Activated T-cell treated with anti-CD3 and anti-CD28 coated beads, Interleukin-2, amount 50 U/mL, for 48 hours (primary cell): ENCODE results near the gene EPB41L2.
"Not testable (repeated sequence)": the region's sequence is repeated elsewhere in the genome, so short reads cannot be mapped to it uniquely, and the experiment has no call there.

Experiments used
- DNase-seq, 2 experiments: peaks; one replicate each; pipeline ENCODE4 v3.0.0-alpha.2; 2020

The EPB41L2 gene

GRCh38 chr6:130829333-130829910 lies 233.6 kb downstream of the EPB41L2 start:
- DNase-seq = no peak

DNA sequence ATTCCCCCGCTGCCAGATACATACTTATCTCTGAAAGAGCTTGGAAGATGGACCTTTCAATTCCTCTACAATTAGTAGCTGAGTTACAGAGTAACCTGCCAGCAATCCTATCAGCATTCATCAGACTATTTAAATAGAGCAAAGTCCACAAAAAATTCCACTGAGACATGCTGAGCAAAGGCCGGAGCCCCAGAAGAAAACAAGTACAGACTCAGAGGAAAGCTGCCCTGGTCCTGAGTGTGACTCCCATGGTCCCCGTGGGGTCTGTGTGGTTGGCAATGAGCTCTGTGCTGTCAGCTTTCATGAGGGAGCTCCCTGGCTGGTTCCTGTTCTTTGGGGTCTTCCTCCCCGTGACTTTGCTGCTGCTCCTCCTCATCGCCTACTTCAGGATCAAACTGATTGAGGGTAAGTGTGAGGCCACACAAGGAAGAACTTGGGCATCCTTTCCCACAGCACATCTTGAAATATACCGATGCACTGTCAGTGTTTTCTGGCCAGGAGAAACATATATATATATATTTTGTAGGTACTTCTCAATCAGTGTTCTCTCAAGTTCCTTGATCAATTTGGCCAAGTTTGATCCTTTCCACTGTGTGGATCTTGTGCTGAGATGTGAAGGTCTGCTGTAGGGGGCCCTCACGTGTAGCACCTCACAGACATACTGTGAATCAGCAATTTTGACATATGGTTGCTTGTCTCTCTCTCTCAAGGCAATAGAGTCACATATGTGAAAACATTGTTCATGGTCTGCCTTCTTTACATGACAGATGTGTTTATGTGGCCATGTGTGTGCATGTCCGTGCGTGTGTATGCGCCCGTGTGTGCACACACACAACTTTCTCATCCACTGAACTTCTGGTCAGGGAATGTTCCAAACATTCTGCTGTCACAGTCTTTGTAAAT lies 235.5 kb downstream of the EPB41L2 start, which contains the start of gene SMLR1:
Gene SMLR1, plus strand, starts transcription at position 160 of the 903 bp plus-strand sequence. Its CDS starts 8 bp downstream, at position 168.
- no peak for DNase-seq

- DNase-seq = no peak
Measured at GRCh38 chr6:130826442-130827246, 236.4 kb downstream of the EPB41L2 start.

DNA sequence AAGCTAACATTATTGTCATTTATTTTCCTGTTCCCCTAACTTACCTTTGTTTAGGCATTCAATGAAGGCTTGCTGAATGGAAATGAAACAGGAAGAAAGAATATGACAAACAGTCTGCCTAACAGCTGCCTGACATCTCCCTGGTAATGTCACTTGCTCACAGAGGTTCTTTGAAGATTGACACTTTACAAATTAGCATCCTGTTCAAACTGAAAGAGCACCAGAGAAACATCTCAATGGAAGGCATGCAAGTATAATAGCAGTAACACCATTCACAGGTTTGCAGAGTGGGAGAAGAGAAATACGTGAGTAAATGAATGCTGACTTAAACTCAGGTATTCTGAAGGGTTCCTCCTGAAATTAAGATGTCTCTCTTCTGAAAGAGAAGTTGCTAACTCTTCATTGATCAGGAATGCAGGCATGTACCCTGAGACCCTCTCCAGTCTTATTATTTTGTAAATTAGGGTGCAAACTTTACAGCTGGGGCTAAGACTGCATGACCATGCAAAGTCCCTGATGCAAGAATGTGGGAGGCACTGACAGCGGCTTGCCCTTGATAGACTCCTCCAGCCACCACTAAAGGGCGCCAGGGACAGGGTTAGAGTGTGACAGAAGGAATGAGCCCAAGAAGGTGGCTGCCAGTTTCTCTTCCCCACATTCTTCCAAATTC lies 237.1 kb downstream of the EPB41L2 start:
- no peak for DNase-seq

DNA sequence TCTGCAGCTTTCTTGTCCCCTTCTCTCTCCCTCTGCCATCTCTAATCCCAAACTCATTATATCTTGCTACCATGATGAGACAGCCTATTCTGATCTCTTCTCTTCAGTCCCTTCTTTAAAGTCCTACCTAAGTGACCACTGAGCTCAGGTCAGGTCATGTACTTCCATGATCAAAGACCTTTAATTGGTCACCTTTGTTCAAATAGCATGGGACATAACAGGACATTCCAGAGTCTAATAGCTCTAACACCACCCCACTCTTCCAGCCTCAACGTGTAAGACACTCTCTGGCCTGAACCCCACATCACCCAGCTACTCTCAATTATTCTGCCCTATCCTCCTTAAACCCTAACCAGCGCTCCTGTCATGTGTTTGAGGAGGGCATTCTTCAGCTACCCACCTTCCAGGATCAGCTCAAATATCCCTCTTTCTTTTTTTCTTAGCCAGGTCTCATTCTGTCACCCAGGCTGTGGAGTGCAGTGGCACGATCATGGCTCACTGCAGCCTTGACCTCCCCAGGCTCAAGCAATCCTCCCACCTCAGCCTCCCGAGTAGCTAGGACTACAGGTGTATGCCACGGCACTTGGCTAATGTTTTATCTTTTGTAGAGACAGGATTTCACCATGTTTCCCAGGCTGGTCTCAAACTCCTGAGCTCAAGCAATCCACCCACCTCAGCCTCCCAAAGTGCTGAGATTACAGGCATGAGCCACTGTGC lies 237.9 kb downstream of the EPB41L2 start:
- no peak for DNase-seq

DNA sequence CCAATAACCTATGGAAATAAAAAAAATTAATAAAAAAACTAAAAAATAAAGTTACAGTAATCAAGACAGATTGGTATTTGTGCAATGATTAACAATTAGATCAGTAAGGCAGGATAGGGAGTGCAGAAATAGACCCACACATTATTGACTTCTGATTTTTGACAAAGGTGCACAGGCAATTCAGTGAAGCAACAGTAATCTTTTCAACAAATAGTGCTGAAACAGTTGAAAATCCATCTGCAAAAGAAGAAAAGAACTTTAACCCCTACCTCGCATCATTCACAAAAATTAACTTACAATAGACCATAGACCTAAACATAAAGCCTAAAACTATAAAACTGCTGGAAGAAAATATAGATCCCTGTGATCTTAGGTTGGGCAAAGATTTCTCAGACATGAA lies 240.3 kb downstream of the EPB41L2 start:
- DNase-seq = no peak

DNA sequence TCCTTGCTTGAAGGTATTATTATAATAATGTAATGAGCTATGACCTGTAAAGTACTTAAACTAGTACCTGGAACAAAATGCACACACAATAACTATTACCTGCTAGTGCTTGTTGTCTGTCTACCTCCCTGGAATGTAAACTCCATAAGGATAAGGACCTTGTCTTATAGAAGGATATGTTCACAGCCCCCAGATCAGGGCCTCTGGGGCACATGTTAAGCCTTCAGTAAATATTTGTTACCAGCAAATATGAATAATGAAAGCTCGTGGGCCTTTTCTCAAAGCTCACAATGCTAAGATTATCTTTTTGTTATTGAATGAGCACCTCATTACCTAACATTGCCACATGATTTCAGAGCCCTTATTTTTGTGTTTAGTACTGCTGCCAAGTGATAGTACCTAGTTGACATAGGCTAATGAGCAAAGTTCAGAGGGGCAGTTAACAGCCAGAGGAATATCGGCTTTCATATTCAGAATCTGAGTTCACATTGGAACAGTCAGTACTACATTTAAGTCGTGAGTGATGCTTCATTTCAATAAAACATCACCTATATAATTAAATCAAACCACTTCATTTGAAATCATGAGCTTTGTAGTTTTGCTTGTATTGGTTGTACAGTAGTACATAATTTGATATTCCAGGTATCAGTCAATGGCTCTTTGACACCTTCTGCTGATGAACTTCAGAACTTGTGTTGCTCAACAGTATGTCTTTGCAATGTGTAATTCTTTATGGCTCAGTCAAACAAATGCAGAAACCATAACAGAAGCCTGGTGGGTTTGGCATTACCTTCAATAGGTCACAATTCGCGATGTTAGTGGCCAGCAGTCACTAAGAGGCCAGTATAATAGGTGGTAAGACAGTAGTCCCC lies 247.6 kb downstream of the EPB41L2 start:
- no peak for DNase-seq

DNA sequence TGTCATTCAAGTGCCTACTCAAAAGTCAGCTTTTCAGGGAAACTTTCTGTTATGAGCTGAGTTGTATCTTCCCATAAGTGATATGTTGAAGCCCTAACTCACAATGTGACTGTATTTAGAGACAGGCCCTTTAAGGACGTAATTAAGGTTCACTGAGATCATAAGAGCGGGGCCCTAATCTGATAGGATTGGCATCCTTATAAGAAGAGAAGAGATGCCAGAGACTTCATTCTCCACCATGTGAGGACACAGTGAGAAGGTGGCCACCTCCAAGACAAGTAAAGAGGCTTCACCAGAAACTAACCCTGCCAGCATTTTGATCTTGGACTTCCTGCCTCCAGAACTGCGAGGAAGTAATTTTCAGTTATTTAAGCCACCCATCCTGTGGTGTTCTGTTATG lies 248.5 kb downstream of the EPB41L2 start:
- no peak for DNase-seq

GRCh38 chr6:130811932-130812331 lies 251.1 kb downstream of the EPB41L2 start:
- no peak for DNase-seq

DNA sequence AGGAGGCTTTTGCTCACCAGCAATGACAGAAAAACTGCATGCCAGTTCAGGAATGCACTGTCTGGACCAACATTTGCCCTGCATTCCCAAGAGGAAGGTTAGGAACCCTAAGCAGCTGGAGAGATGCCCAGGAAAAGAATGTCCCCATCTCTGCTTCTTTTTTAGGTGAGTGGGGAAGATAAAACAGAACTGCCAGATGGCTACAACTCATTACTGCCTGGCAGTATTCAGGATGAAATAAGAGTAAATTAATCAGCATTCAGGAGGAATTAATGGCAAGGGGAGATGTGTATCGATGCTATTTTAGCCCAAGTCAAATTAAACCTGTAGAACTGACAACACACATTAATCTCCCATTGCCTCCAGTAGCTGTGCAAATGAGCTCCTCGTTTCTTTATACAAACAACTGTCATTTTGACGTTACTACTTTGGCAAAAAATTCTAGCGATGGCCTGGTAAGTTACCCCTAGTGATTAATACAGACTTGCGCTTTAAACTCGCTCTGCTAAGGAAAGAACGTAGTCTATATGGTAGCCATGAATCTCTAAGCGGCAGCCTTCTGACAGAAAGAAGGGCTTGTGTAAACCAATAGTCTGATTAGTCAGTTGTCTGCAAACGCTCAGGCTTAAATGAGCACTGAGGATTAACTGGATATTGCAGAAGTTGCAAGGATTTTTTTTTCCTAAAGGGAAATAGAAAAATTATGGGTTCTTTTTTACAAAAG lies 252.6 kb downstream of the EPB41L2 start:
- no peak for DNase-seq

- not testable (repeated sequence) for DNase-seq
Measured at GRCh38 chr6:130801368-130801767, 261.7 kb downstream of the EPB41L2 start.

DNA sequence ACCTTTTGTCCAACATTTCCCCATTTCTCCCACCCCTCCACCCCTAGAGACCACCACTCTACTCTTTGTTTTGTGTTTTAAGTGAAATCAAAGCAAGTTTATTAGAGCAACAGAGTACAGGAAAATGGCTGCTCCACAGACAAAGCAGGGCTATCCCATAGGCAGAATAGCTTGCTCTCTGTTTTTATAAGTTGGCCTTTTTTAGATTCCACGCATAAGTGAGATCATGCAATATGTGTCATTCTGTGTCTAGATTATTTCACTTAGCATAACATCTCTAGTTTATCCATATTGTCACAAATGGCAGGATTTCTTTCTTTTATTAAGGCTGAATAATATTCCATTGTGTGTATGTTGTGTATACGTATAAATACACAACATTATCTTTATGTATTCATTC lies 266.0 kb downstream of the EPB41L2 start:
- DNase-seq = no peak

GRCh38 chr6:130796313-130796905 lies 266.6 kb downstream of the EPB41L2 start:
- DNase-seq = no peak

- DNase-seq = no peak
Measured at GRCh38 chr6:130794738-130795137, 268.3 kb downstream of the EPB41L2 start.

DNA sequence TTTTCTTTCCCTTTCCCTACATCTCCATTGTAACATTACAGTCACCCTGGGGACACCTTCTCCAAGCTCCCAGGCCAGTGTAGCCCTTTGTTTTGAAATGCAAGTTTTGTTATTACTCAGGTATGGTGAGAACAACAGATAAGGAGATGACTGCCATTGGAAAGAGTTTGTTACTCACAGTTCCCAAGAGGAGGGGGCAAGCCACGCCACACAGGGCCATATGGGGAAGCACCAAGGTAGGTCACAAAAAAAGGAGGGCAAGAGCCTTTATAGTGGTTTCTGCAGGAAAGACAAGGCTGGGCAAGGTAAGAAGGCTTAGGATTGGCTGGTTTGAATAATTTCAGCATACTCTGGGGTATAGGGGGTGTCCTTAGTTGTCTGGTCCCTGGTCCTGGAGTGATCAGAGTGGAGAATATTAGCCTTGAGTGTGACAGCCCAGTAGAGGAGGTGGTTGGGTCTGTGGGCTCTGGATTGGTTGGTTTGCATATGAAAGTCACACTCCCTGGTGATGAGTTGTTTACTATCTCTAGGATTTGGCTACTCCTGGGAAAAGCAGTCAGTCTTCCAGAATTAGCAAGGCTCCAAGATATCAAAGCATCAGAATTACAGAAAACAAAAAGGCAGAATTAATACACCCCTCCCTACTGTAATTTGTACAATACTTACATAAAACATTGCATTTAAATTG lies 268.9 kb downstream of the EPB41L2 start:
- DNase-seq = no peak
